Parathyroid adenoma (tissue), 2 donors: Measurements from ENCODE around the gene SECISBP2L.
A peak's percentile ranks its signal among the peaks of the same experiment; 100 is the strongest.

Experiments
- H2AFZ ChIP-seq: fragments of 300-600 bp; sonication (generic); one replicate; pipeline ENCODE4 v1.7.0; 2017; ENCODE audit warnings: antibody characterized with exemption, mild to moderate bottlenecking
- H3K27ac ChIP-seq: fragments of 300-600 bp; sonication (generic); one replicate; pipeline ENCODE4 v1.7.0; 2017
- H3K27me3 ChIP-seq: fragments of 300-600 bp; sonication (generic); one replicate; pipeline ENCODE4 v1.7.0; 2017; ENCODE audit warnings: low read length; ENCODE audit not compliant: control insufficient read depth, insufficient read depth
- H3K36me3 ChIP-seq: fragments of 300-600 bp; sonication (generic); one replicate; pipeline ENCODE4 v1.7.0; 2017; ENCODE audit warnings: low read length; ENCODE audit not compliant: control insufficient read depth, insufficient read depth
- H3K4me1 ChIP-seq: fragments of 300-600 bp; sonication (generic); one replicate; pipeline ENCODE4 v1.7.0; 2017; ENCODE audit warnings: control low read depth
- H3K4me2 ChIP-seq: fragments of 300-600 bp; sonication (generic); one replicate; pipeline ENCODE4 v1.7.0; 2017; ENCODE audit warnings: low read length
- H3K4me3 ChIP-seq: fragments of 300-600 bp; sonication (generic); one replicate; pipeline ENCODE4 v1.7.0; 2017; ENCODE audit warnings: low read depth, low read length
- H3K79me2 ChIP-seq: fragments of 300-600 bp; sonication (generic); one replicate; pipeline ENCODE4 v1.7.0; 2017; ENCODE audit warnings: control low read depth
- H3K9ac ChIP-seq: fragments of 300-600 bp; sonication (generic); one replicate; pipeline ENCODE4 v1.7.0; 2017; ENCODE audit warnings: mild to moderate bottlenecking
- H3K9me3 ChIP-seq: fragments of 300-600 bp; sonication (generic); one replicate; pipeline ENCODE4 v1.7.0; 2017; ENCODE audit warnings: low read length; ENCODE audit not compliant: control insufficient read depth
- TF ChIP-seq, protein P1 (sequence below): fragments of 300-600 bp; sonication (generic); IDR thresholded peaks from one replicate; pipeline ENCODE4 v1.7.0; 2017; ENCODE audit warnings: antibody characterized with exemption, mild to moderate bottlenecking
- donor health status: primary hyperparathyroidism.

The SECISBP2L gene

GRCh38 chr15:49059491-49059890, 13.2 kb upstream of the SECISBP2L start:
- peak overlapping the region; percentile 78 for H3K27ac ChIP-seq
- no peak overlapping the region for H3K4me2 ChIP-seq
- no peak overlapping the region for H3K4me3 ChIP-seq
- peaks cover 16% of the 10 kb centered on the region for H3K4me1 ChIP-seq
- TF ChIP-seq, protein P1, sequence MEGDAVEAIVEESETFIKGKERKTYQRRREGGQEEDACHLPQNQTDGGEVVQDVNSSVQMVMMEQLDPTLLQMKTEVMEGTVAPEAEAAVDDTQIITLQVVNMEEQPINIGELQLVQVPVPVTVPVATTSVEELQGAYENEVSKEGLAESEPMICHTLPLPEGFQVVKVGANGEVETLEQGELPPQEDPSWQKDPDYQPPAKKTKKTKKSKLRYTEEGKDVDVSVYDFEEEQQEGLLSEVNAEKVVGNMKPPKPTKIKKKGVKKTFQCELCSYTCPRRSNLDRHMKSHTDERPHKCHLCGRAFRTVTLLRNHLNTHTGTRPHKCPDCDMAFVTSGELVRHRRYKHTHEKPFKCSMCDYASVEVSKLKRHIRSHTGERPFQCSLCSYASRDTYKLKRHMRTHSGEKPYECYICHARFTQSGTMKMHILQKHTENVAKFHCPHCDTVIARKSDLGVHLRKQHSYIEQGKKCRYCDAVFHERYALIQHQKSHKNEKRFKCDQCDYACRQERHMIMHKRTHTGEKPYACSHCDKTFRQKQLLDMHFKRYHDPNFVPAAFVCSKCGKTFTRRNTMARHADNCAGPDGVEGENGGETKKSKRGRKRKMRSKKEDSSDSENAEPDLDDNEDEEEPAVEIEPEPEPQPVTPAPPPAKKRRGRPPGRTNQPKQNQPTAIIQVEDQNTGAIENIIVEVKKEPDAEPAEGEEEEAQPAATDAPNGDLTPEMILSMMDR: no peak
- peak overlapping the region; percentile 6 for H2AFZ ChIP-seq
- H3K36me3 ChIP-seq: peaks cover 2% of the 10 kb centered on the region
- H3K79me2 ChIP-seq: no peaks in the 10 kb centered on the region
- no peak overlapping the region for H3K9ac ChIP-seq
- no peaks in the 10 kb centered on the region for H3K9me3 ChIP-seq
- no peaks in the 10 kb centered on the region for H3K27me3 ChIP-seq

DNA sequence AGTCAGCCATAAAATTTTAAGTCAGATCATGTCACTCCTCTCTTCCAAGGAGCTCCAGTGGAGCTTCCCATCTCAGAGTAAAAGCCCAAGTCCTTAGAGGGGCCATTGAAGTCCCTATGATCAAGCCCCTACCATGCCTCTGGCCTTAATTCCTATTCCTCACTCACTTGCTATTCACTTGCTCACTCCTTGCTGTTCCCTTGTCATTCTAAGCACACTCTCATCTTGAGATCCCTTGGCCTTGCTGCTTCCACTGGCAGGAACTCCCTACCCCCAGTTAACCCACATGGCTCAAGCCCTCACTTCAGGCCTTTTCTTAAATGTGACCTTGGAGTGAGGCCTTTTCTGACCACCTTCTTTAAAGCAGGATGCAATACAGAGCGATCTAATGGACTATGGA, 12.3 kb upstream of the SECISBP2L start:
- no peak overlapping the region for H3K4me3 ChIP-seq
- no peak overlapping the region for H3K27ac ChIP-seq
- H3K36me3 ChIP-seq: peaks cover 2% of the 10 kb centered on the region
- TF ChIP-seq, protein P1: no peak
- H3K9me3 ChIP-seq: no peaks in the 10 kb centered on the region
- H2AFZ ChIP-seq: peak overlapping the region; percentile 10
- H3K79me2 ChIP-seq: no peaks in the 10 kb centered on the region
- no peaks in the 10 kb centered on the region for H3K27me3 ChIP-seq
- H3K9ac ChIP-seq: no peak overlapping the region
- H3K4me2 ChIP-seq: no peak overlapping the region
- H3K4me1 ChIP-seq: peaks cover 16% of the 10 kb centered on the region

GRCh38 chr15:49055630-49056029, 9.4 kb upstream of the SECISBP2L start:
- no peak overlapping the region for H3K4me2 ChIP-seq

GRCh38 chr15:49052662-49053061, 6.4 kb upstream of the SECISBP2L start:
- H2AFZ ChIP-seq: no peak overlapping the region
- no peak overlapping the region for H3K4me3 ChIP-seq
- H3K4me1 ChIP-seq: no peaks in the 10 kb centered on the region
- no peaks in the 10 kb centered on the region for H3K79me2 ChIP-seq
- H3K9ac ChIP-seq: no peak overlapping the region
- no peaks in the 10 kb centered on the region for H3K9me3 ChIP-seq
- TF ChIP-seq, protein P1: no peak
- H3K36me3 ChIP-seq: peaks cover under 1% of the 10 kb centered on the region
- no peak overlapping the region for H3K27ac ChIP-seq
- no peaks in the 10 kb centered on the region for H3K27me3 ChIP-seq
- no peak overlapping the region for H3K4me2 ChIP-seq

More at GRCh38 chr15:49055630-49056029, 9.4 kb upstream of the SECISBP2L start:
- Histone ChIP-seq H3K4me3 (no peak overlapping the region), H3K9ac (no peak overlapping the region), H3K9me3 (no peaks in the 10 kb centered on the region), H3K79me2 (no peaks in the 10 kb centered on the region), H3K27ac (no peak overlapping the region), H3K36me3 (peaks cover 2% of the 10 kb centered on the region), H3K4me1 (peaks cover 11% of the 10 kb centered on the region), H3K27me3 (no peaks in the 10 kb centered on the region), H2AFZ (no peak overlapping the region)
- TF ChIP-seq, protein P1: no peak

GRCh38 chr15:49047456-49047855, 1.2 kb upstream of the SECISBP2L start:
- TF ChIP-seq, protein P1: no peak
- H3K27me3 ChIP-seq: no peaks in the 10 kb centered on the region
- H3K4me3 ChIP-seq: no peak overlapping the region
- H3K9me3 ChIP-seq: no peaks in the 10 kb centered on the region
- H3K36me3 ChIP-seq: no peaks in the 10 kb centered on the region
- no peak overlapping the region for H3K4me2 ChIP-seq
- H3K4me1 ChIP-seq: peaks cover 3% of the 10 kb centered on the region
- H3K9ac ChIP-seq: no peak overlapping the region
- H3K79me2 ChIP-seq: peaks cover 14% of the 10 kb centered on the region
- no peak overlapping the region for H3K27ac ChIP-seq
- no peak overlapping the region for H2AFZ ChIP-seq
